SJCRH30 (cell line): ENCODE measurements around the gene CHCHD5. TPM values are rescaled to one million over a fixed set of nuclear protein-coding genes. Genes with fewer than 3 reads are reported as not detected.
"Not testable (repeated sequence)": the region's sequence is repeated elsewhere in the genome, so short reads cannot be mapped to it uniquely, and the experiment has no call there.

Source experiments
- DNase-seq, 2 experiments: peaks; one replicate each; pipeline ENCODE4 v3.0.0-alpha.2; 2015 to 2020
- H3K27ac ChIP-seq: fragments of 250-450 bp; sonication (Bioruptor Pico); 2 replicates; pipeline ENCODE4 v1.5.1; 2020; ENCODE audit warnings: mild to moderate bottlenecking, moderate library complexity
- H3K27me3 ChIP-seq: fragments of 250-450 bp; sonication (Bioruptor Pico); 2 replicates; pipeline ENCODE4 v1.5.1; 2020; ENCODE audit warnings: mild to moderate bottlenecking, moderate library complexity
- H3K36me3 ChIP-seq: fragments of 250-450 bp; sonication (Bioruptor Pico); 2 replicates; pipeline ENCODE4 v1.5.1; 2020; ENCODE audit warnings: mild to moderate bottlenecking, moderate library complexity
- H3K4me1 ChIP-seq: fragments of 250-450 bp; sonication (Bioruptor Pico); 2 replicates; pipeline ENCODE4 v1.5.1; 2020; ENCODE audit warnings: mild to moderate bottlenecking, moderate library complexity
- H3K4me3 ChIP-seq: fragments of 250-450 bp; sonication (Bioruptor Pico); 2 replicates; pipeline ENCODE4 v1.5.1; 2020; ENCODE audit warnings: mild to moderate bottlenecking, moderate library complexity
- H3K9me3 ChIP-seq: fragments of 250-450 bp; sonication (Bioruptor Pico); replicated peaks from 2 replicates; pipeline ENCODE4 v1.5.1; 2020; ENCODE audit warnings: mild to moderate bottlenecking, moderate library complexity
- total RNA-seq: library from RNA; depleted of rRNA; stranded (reverse); fragments of >200 nt; shearing (Covaris generic); gene quantifications from 2 replicates; pipeline ENCODE4 v1.2.3, GENCODE V29; 2014

Gene CHCHD5
- total RNA-seq, 1 experiment from 2014 or later, result 11.2 TPM

GRCh38 chr2:112603731-112604130 lies 19.3 kb downstream of the CHCHD5 start:
- 0 out of 2 replicates have a peak, but pooled peaks cover 3% of the 10 kb centered on the region for H3K4me1 ChIP-seq
- no peaks in the 10 kb centered on the region for H3K9me3 ChIP-seq
- no peak overlapping the region for H3K27ac ChIP-seq
- no peak for DNase-seq
- H3K27me3 ChIP-seq, result no peaks in the 10 kb centered on the region
- no peaks in the 10 kb centered on the region for H3K36me3 ChIP-seq
- no peak overlapping the region for H3K4me3 ChIP-seq

- no peak overlapping the region for H3K4me3 ChIP-seq
- H3K27ac ChIP-seq, result no peak overlapping the region
- H3K36me3 ChIP-seq, result no peaks in the 10 kb centered on the region
- H3K9me3 ChIP-seq, result no peaks in the 10 kb centered on the region
- 0 out of 2 replicates have a peak, but pooled peaks cover 3% of the 10 kb centered on the region for H3K4me1 ChIP-seq
- H3K27me3 ChIP-seq, result no peaks in the 10 kb centered on the region
- DNase-seq, result no peak
Observed at GRCh38 chr2:112604952-112605351, 20.5 kb downstream of the CHCHD5 start.

- Histone ChIP-seq H3K4me3 (no peak overlapping the region), H3K9me3 (0 out of 2 replicates have a peak, but pooled peaks cover 4% of the 10 kb centered on the region), H3K36me3 (no peaks in the 10 kb centered on the region), H3K27ac (no peak overlapping the region), H3K4me1 (no peaks in the 10 kb centered on the region), H3K27me3 (no peaks in the 10 kb centered on the region)
- DNase-seq, result no peak
Observed at GRCh38 chr2:112605926-112606325, 21.5 kb downstream of the CHCHD5 start.

- Histone ChIP-seq H3K27ac (no peak overlapping the region), H3K4me3 (no peak overlapping the region), H3K9me3 (0 out of 2 replicates have a peak, but pooled peaks cover 4% of the 10 kb centered on the region), H3K27me3 (no peaks in the 10 kb centered on the region), H3K36me3 (no peaks in the 10 kb centered on the region), H3K4me1 (no peaks in the 10 kb centered on the region)
- DNase-seq, result no peak
Observed at GRCh38 chr2:112606547-112606946, 22.1 kb downstream of the CHCHD5 start.

GRCh38 chr2:112607680-112608438 lies 23.4 kb downstream of the CHCHD5 start:
- Histone ChIP-seq H3K4me3 (no peak overlapping the region), H3K9me3 (0 out of 2 replicates have a peak, but pooled peaks cover 4% of the 10 kb centered on the region), H3K4me1 (no peaks in the 10 kb centered on the region), H3K27me3 (no peaks in the 10 kb centered on the region), H3K36me3 (no peaks in the 10 kb centered on the region), H3K27ac (no peak overlapping the region)
- DNase-seq, result no peak

- H3K9me3 ChIP-seq, H3K4me1 ChIP-seq, H3K4me3 ChIP-seq, H3K36me3 ChIP-seq, H3K27ac ChIP-seq, DNase-seq, H3K27me3 ChIP-seq: not testable (repeated sequence)
Observed at GRCh38 chr2:112609320-112609719, 24.9 kb downstream of the CHCHD5 start.

GRCh38 chr2:112612283-112612682 lies 27.9 kb downstream of the CHCHD5 start:
- H3K9me3 ChIP-seq, H3K4me3 ChIP-seq, H3K27ac ChIP-seq, DNase-seq, H3K27me3 ChIP-seq, H3K4me1 ChIP-seq, H3K36me3 ChIP-seq: not testable (repeated sequence)

GRCh38 chr2:112614201-112614840 lies 29.9 kb downstream of the CHCHD5 start:
- no peak overlapping the region for H3K4me3 ChIP-seq
- no peak overlapping the region for H3K27ac ChIP-seq

GRCh38 chr2:112615051-112615450 lies 30.6 kb downstream of the CHCHD5 start:
- Histone ChIP-seq H3K36me3 (no peaks in the 10 kb centered on the region), H3K27me3 (no peaks in the 10 kb centered on the region), H3K4me1 (no peaks in the 10 kb centered on the region), H3K4me3 (no peak overlapping the region), H3K27ac (no peak overlapping the region), H3K9me3 (0 out of 2 replicates have a peak, but pooled peaks cover 3% of the 10 kb centered on the region)
- DNase-seq, result no peak

More at GRCh38 chr2:112614201-112614840, 29.9 kb downstream of the CHCHD5 start:
- Histone ChIP-seq H3K36me3 (no peaks in the 10 kb centered on the region), H3K4me1 (no peaks in the 10 kb centered on the region), H3K27me3 (no peaks in the 10 kb centered on the region), H3K9me3 (0 out of 2 replicates have a peak, but pooled peaks cover 4% of the 10 kb centered on the region)
- no peak for DNase-seq

GRCh38 chr2:112615798-112616197 lies 31.4 kb downstream of the CHCHD5 start:
- not testable (repeated sequence) for H3K4me1 ChIP-seq, H3K27me3 ChIP-seq, H3K27ac ChIP-seq, DNase-seq, H3K4me3 ChIP-seq, H3K9me3 ChIP-seq, H3K36me3 ChIP-seq

GRCh38 chr2:112618383-112618782 lies 34.0 kb downstream of the CHCHD5 start:
- Histone ChIP-seq H3K4me1 (no peaks in the 10 kb centered on the region), H3K27me3 (no peaks in the 10 kb centered on the region), H3K9me3 (no peaks in the 10 kb centered on the region), H3K4me3 (no peak overlapping the region), H3K36me3 (no peaks in the 10 kb centered on the region), H3K27ac (no peak overlapping the region)
- DNase-seq, result no peak

GRCh38 chr2:112621790-112622527 lies 37.5 kb downstream of the CHCHD5 start:
- no peak overlapping the region for H3K27ac ChIP-seq

GRCh38 chr2:112622528-112622849 lies 38.1 kb downstream of the CHCHD5 start:
- Histone ChIP-seq H3K4me1 (no peaks in the 10 kb centered on the region), H3K4me3 (no peak overlapping the region), H3K27ac (no peak overlapping the region), H3K27me3 (no peaks in the 10 kb centered on the region), H3K9me3 (no peaks in the 10 kb centered on the region), H3K36me3 (no peaks in the 10 kb centered on the region)
- DNase-seq, result no peak

More at GRCh38 chr2:112621790-112622527, 37.5 kb downstream of the CHCHD5 start:
- H3K9me3 ChIP-seq, result no peaks in the 10 kb centered on the region
- DNase-seq, result no peak
- no peak overlapping the region for H3K4me3 ChIP-seq
- no peaks in the 10 kb centered on the region for H3K4me1 ChIP-seq
- H3K36me3 ChIP-seq, result no peaks in the 10 kb centered on the region
- no peaks in the 10 kb centered on the region for H3K27me3 ChIP-seq

- Histone ChIP-seq H3K27me3 (no peaks in the 10 kb centered on the region), H3K4me1 (no peaks in the 10 kb centered on the region), H3K27ac (no peak overlapping the region), H3K9me3 (no peaks in the 10 kb centered on the region), H3K4me3 (no peak overlapping the region), H3K36me3 (no peaks in the 10 kb centered on the region)
- DNase-seq, result no peak
Observed at GRCh38 chr2:112623913-112624777, 39.7 kb downstream of the CHCHD5 start.
